A204.1 (cell line): ENCODE measurements around the gene ARF1.

Experiments
- FAIRE-seq: peaks from 2 replicates; lab custom pipeline; 2012; peaks lifted over from hg19 to GRCh38; lab: Jason Lieb, UNC

Gene ARF1

GRCh38 chr1:228088586-228089498 lies 6.3 kb downstream of the ARF1 start:
- no peak for FAIRE-seq

DNA sequence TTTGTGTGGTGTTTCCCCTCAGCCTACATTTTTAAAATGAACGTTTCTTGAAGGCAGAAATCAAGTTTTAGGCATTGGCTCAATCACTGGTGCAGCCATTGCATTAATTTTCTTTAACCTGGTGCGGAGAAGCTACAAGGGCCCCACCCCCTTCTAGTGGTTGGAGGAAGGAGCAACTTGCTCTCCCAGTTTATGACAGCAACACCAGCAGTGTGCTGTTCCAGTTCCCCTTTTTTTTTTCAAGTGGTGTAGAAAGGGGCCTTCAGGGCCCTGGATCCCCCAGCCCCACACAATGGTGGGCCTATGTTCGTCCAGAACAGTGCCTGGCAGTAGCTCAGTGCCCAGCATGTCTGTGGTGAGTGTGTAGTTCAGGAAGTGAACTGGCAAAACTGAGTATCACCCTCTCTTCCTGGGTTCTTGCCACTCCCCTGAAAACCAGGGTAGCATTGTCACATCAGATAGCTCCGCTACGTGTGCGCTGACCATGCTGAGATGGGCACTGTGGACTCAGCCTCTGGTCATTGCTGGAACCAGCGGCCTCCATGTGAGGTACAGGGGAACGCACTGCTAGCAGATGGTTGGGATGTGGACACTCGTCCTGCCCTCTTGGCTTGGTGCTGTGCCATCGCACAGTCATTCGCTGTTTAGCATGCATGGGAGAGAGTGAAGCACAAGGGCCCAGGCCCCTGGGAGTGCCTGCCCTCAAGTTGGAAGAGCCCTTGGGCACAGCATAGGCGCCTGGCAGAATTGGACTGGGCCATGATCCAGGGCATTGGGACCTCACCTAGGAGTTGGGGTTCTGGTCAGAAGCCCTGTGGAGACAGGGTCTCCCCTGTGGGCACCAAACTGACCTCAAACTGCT lies 7.2 kb downstream of the ARF1 start:
- no peak for FAIRE-seq

DNA sequence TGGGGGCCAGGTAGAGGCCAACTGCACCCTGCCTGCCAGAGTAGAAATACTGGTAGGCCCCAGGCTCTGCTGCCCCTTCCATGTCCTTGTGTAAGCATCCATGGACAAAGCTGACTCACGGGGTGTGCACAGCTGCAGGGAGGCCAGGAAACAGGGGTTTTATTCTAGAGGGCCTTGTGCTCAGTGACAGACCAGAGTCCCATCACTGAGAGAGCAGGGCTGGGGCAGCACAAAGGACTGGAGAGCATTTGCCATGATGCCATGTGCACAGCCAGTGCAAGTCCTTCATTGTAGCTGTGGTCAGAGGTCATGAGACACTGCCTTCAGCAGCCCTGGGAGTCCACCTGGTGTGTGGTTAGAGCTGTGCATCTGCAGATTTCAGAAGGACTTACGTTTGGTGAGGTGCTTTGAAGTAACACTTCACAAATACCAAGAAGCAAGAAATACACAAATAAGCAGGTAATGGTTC lies 8.1 kb downstream of the ARF1 start:
- no peak for FAIRE-seq

- no peak for FAIRE-seq
Observed at GRCh38 chr1:228091084-228091483, 8.6 kb downstream of the ARF1 start.

DNA sequence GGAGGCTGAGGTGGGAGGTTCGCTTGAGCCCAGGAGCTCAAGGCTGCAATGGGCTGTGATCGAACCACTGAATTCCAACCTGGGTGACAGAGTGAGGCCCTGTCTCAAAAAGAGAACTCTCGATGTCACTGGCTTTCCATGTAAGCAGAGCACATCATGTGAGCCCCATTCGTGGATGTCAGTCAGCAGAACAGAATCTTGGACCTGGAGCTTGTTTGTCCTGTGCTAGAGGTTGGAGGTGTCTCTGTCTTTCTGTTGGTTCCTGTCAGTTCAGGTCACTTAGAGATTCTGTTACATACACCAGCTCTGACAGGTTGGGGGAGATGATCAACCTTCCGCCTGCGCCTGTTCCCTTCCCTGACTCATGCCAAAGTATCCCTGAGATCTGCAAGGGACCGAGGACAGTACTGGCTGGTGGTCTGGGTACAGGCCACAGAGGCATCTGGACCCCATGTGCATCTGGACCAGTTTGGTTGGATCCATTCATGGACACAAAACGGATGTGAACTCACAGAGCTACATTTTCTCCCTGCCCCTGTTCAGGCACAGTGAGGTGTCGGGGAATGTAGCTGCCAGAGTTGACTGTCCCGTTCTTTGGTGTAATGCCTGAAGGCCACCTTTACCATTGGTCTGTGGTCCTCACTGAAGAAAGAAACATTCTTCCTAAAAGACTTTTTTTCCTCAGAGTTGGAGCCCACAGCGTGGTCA lies 10.0 kb downstream of the ARF1 start:
- FAIRE-seq: no peak

DNA sequence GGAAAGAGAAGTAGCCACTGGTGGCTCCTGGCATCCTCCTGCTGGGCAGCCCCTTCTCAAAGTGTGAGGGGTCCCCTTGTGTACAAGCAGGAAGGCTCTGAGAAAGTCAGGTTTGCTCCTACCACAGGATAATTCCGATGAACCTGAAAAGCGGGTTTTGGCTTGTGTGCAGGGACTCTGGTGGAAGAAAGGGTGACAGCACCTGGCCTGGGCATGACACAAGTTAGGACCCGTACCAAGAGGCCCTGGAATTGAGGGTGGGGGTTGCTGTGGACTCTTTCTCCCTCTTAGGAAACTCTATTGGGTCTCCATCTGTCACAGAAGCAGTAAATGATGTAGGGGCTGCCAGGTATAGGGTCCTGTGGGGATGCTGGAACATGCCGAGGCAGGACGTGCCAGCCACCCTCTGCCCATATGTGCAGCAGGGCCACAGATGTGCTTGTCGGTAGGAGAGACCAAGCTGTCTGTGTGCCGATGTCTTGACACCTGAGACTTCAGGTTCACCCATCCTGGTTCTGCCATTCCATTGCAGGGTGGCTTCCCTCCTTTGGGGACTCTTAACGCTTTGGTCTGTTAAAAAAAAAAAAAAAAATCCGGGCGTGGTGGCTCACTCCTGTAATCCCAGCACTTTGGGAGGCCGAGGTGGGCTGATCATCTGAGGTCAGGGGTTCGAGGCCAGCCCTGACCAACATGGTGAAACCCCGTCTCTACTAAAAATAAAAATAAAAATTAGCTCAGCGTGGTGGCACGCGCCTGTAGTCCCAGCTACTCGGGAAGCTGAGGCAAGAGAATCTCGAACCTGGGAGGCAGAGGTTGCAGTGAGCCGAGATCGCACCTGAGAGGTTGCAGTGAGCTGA lies 10.8 kb downstream of the ARF1 start:
- FAIRE-seq: no peak

GRCh38 chr1:228094432-228095016 lies 12.0 kb downstream of the ARF1 start:
- no peak for FAIRE-seq

GRCh38 chr1:228095161-228095560 lies 12.7 kb downstream of the ARF1 start:
- FAIRE-seq: no peak

DNA sequence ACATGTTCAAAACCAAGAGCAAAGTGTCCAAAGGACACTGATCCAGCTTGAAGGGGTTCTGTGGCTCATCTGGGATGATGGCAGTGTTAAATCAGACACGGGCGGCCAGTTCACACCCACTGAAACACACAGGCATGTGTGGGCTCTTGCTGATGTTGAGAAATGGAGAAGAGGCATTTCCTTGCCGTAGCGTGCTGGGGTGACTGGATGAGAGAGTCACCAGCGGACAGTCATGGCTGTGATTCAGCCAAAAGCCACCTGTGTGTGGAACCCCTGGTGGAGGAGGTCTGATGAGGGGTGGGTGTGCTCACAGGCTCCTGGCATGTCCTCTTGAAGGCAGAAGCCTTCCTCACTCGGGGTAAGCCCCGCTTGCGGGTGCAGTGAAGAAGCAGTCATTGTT lies 13.4 kb downstream of the ARF1 start:
- no peak for FAIRE-seq

DNA sequence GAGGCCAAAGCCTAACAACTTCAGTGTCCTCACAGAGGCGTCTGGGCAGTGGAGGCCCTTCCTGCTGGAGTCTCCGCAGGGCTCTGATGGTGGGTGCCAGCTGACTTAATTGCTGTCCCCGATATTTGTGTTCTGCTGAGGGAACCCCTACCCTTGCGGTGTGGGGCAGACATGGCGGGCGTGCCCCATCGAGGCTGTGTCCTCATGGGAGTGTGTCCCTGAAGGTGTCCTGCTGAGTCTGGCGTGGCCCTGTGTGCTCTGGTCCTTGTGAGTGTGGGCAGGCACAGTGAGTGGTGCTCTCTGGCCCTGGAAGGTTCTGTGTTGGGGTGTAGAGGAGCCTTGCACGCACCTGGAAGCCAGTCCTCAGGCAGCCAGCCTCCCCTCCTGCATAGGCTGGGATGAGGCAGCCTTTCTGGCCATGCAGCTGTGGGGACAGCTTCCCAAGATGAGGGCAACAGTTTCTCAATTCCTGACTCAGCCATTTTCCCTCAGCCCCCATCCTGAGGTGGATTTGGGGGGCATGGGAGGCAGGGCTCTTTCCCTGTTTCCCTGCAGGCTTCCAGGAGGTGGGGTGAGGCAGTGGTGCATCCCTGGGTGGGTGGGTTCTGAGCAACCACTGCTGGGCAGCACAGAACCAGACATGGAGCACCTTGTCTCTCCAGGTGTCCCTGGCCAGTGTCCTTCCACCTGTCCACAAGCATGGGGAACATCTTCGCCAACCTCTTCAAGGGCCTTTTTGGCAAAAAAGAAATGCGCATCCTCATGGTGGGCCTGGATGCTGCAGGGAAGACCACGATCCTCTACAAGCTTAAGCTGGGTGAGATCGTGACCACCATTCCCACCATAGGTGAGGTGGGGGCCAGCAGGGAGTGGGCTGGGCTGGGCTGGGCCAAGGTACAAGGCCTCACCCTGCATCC lies 14.2 kb downstream of the ARF1 start:
- no peak for FAIRE-seq

- FAIRE-seq: no peak
Observed at GRCh38 chr1:228097333-228098081, 15.0 kb downstream of the ARF1 start.

GRCh38 chr1:228098323-228098931 lies 15.9 kb downstream of the ARF1 start:
- FAIRE-seq: no peak

GRCh38 chr1:228099331-228099732 lies 16.8 kb downstream of the ARF1 start:
- no peak for FAIRE-seq

GRCh38 chr1:228100822-228101613 lies 18.5 kb downstream of the ARF1 start:
- no peak for FAIRE-seq

GRCh38 chr1:228101614-228101993 lies 19.1 kb downstream of the ARF1 start:
- no peak for FAIRE-seq

- no peak for FAIRE-seq
Observed at GRCh38 chr1:228101994-228102790, 19.7 kb downstream of the ARF1 start.
